ENCODE results near the gene RINL.
"Not testable (repeated sequence)": the region's sequence is repeated elsewhere in the genome, so short reads cannot be mapped to it uniquely, and the experiment has no call there.

Gene RINL

DNA sequence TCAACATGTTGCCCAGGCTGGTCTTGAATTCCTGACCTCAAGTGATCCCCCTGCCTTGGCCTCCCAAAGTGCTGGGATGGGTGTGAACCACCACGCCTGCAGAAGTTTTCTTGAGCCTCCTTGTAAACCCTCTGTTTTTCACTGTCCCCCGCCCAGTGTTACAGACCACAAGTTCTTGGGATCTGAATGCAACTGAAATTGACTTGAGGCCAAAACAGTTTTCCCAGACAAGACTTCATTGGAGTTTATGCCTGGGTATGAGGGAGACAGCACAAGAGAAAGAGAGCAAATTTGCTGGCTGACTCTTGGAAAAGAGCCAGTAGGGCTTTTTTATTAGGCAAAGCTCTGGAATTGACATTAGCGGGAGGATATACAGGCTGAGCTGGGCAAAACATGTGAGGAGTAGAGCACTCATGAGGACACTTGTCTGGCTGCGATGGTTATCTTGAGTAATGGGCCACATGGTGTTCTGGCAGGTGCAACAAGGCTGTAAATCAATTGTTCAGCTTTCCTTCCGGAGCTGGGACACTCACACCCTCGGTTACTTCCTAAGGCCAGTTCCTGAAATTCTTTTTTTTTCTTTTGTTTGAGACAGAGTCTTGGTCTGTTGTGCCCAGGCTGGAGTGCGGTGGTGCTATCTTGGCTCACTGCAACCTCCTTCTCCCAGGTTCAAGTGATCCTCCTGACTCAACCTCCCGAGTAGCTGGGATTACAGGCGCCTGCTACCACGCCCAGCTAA is 15.6 kb downstream of the RINL start:
- Histone ChIP-seq H3K27ac (ENCODE audit: poor library complexity, severe bottlenecking) (peak overlapping the region; percentile 8), H3K4me3 (ENCODE audit: severe bottlenecking) (no peak overlapping the region), H3K36me3 (ENCODE audit: low read depth) (no peaks in the 10 kb centered on the region), H3K9me3 (ENCODE audit: severe bottlenecking) (no peaks in the 10 kb centered on the region), H3K4me1 (ENCODE audit: insufficient read depth, poor library complexity, severe bottlenecking) (peaks cover 2% of the 10 kb centered on the region), H3K27me3 (ENCODE audit: insufficient read depth, poor library complexity, severe bottlenecking) (no peaks in the 10 kb centered on the region)
- TF ChIP-seq, protein P1, sequence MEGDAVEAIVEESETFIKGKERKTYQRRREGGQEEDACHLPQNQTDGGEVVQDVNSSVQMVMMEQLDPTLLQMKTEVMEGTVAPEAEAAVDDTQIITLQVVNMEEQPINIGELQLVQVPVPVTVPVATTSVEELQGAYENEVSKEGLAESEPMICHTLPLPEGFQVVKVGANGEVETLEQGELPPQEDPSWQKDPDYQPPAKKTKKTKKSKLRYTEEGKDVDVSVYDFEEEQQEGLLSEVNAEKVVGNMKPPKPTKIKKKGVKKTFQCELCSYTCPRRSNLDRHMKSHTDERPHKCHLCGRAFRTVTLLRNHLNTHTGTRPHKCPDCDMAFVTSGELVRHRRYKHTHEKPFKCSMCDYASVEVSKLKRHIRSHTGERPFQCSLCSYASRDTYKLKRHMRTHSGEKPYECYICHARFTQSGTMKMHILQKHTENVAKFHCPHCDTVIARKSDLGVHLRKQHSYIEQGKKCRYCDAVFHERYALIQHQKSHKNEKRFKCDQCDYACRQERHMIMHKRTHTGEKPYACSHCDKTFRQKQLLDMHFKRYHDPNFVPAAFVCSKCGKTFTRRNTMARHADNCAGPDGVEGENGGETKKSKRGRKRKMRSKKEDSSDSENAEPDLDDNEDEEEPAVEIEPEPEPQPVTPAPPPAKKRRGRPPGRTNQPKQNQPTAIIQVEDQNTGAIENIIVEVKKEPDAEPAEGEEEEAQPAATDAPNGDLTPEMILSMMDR (IDR thresholded peaks at IDR 0.05; ENCODE audit: poor library complexity, severe bottlenecking): no peak
- ATAC-seq (ENCODE audit: low read depth) (peak; percentile 55), DNase-seq (ENCODE audit: low spot score) (no peak)

DNA sequence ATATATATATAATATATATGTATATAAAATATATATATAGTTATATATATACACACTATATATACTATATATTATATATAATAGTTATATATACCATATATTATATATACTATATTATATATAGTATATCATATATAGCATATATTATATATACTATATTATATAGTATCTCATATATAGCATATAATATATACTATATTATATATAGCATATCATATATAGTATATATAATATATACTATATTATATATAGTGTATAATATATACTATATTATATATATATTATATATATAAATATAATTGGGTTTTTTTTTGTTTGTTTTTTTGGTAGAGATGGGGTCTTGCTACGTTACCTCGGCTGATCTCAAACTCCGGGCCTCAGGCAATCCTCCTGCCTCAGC is 16.7 kb downstream of the RINL start:
- DNase-seq (ENCODE audit: low spot score) (no peak), ATAC-seq (ENCODE audit: low read depth) (no peak)
- no peaks in the 10 kb centered on the region for H3K36me3 ChIP-seq (ENCODE audit: low read depth)
- H3K4me1 ChIP-seq (ENCODE audit: insufficient read depth, poor library complexity, severe bottlenecking): peaks cover 2% of the 10 kb centered on the region
- no peak overlapping the region for H3K4me3 ChIP-seq (ENCODE audit: severe bottlenecking)
- H3K27me3 ChIP-seq (ENCODE audit: insufficient read depth, poor library complexity, severe bottlenecking): no peaks in the 10 kb centered on the region
- TF ChIP-seq, protein P1 (IDR thresholded peaks at IDR 0.05; ENCODE audit: poor library complexity, severe bottlenecking): no peak
- H3K9me3 ChIP-seq (ENCODE audit: severe bottlenecking): no peaks in the 10 kb centered on the region
- H3K27ac ChIP-seq (ENCODE audit: poor library complexity, severe bottlenecking): no peak overlapping the region

DNA sequence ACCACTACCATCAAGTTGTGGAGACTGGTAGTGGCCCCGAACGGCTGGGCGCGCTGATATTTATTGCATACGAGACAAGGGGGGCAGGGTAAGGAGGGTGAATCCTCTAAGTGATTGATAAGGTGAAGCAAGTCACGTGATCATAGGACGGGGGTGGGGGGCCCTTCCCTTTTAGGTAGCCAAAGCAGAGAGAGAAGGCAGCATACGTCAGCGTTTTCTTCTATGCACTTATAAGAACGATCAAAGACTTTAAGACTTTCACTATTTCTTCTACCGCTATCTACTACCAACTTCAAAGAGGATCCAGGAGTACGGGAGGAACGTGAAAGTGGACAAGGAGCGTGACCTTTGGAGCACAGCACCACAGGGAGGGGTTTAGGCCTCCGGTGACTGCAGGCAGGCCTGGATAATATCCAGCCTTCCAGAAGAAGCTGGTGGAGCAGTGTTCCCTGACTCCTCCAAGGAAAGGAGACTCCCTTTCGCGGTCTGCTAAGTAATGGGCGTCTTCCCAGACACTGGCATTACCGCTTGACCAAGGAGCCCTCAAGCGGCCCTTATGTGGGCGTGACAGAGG is 18.4 kb downstream of the RINL start:
- not testable (repeated sequence) for H3K27me3 ChIP-seq (ENCODE audit: insufficient read depth, poor library complexity, severe bottlenecking); H3K4me3 ChIP-seq (ENCODE audit: severe bottlenecking); DNase-seq (ENCODE audit: low spot score); H3K36me3 ChIP-seq (ENCODE audit: low read depth); H3K9me3 ChIP-seq (ENCODE audit: severe bottlenecking); H3K27ac ChIP-seq (ENCODE audit: poor library complexity, severe bottlenecking); H3K4me1 ChIP-seq (ENCODE audit: insufficient read depth, poor library complexity, severe bottlenecking); ATAC-seq (ENCODE audit: low read depth)

DNA sequence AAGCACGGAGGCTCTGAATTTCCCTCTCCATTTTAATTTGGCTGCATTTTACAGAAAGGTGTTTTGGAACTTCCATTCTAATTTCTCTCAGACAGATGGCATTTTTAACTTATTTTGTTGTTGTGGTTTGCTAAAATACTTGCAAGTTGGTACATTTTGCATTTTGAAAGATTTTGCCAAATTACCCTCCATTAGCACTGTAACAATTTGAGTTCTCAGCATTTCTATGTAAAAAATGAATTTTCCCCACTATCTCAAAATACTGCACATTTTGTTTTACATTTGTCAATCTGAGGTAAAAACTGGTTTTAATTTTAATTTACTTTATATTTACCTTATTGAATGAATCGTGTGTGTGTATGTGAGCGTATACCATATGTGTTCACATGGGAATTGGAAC is 21.3 kb downstream of the RINL start:
- TF ChIP-seq, protein P1 (IDR thresholded peaks at IDR 0.05; ENCODE audit: poor library complexity, severe bottlenecking): no peak
- Histone ChIP-seq H3K36me3 (ENCODE audit: low read depth) (no peaks in the 10 kb centered on the region), H3K4me1 (ENCODE audit: insufficient read depth, poor library complexity, severe bottlenecking) (no peaks in the 10 kb centered on the region), H3K9me3 (ENCODE audit: severe bottlenecking) (no peaks in the 10 kb centered on the region), H3K4me3 (ENCODE audit: severe bottlenecking) (no peak overlapping the region), H3K27me3 (ENCODE audit: insufficient read depth, poor library complexity, severe bottlenecking) (no peaks in the 10 kb centered on the region), H3K27ac (ENCODE audit: poor library complexity, severe bottlenecking) (no peak overlapping the region)
- ATAC-seq (ENCODE audit: low read depth) (no peak), DNase-seq (ENCODE audit: low spot score) (no peak)

DNA sequence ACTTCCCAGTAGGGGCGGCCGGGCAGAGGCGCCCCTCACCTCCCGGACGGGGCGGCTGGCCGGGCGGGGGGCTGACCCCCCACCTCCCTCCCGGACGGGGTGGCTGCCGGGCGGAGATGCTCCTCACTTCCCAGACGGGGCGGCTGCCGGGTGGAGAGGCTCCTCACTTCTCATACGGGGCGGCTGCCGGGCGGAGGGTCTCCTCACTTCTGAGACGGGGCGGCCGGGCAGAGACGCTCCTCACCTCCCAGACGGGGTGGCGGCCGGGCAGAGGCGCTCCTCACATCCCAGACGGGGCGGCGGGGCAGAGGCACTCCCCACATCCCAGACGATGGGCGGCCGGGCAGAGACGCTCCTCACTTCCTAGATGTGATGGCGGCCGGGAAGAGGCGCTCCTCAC is 22.3 kb downstream of the RINL start:
- not testable (repeated sequence) for H3K9me3 ChIP-seq (ENCODE audit: severe bottlenecking); H3K36me3 ChIP-seq (ENCODE audit: low read depth); ATAC-seq (ENCODE audit: low read depth); H3K4me1 ChIP-seq (ENCODE audit: insufficient read depth, poor library complexity, severe bottlenecking); DNase-seq (ENCODE audit: low spot score); H3K4me3 ChIP-seq (ENCODE audit: severe bottlenecking); H3K27ac ChIP-seq (ENCODE audit: poor library complexity, severe bottlenecking); H3K27me3 ChIP-seq (ENCODE audit: insufficient read depth, poor library complexity, severe bottlenecking)

DNA sequence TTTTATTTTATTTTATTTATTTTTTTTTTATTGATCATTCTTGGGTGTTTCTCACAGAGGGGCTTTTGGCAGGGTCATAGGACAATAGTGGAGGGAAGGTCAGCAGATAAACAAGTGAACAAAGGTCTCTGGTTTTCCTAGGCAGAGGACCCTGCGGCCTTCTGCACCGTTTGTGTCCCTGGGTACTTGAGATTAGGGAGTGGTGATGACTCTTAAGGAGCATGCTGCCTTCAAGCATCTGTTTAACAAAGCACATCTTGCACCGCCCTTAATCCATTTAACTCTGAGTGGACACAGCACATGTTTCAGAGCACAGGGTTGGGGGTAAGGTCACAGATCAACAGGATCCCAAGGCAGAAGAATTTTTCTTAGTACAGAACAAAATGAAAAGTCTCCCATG is 23.1 kb downstream of the RINL start:
- H3K9me3 ChIP-seq (ENCODE audit: severe bottlenecking); ATAC-seq (ENCODE audit: low read depth); H3K27ac ChIP-seq (ENCODE audit: poor library complexity, severe bottlenecking): not testable (repeated sequence)

More for the DNA sequence above, 23.1 kb downstream of the RINL start:
- not testable (repeated sequence) for H3K36me3 ChIP-seq (ENCODE audit: low read depth); H3K4me1 ChIP-seq (ENCODE audit: insufficient read depth, poor library complexity, severe bottlenecking); DNase-seq (ENCODE audit: low spot score); H3K4me3 ChIP-seq (ENCODE audit: severe bottlenecking); H3K27me3 ChIP-seq (ENCODE audit: insufficient read depth, poor library complexity, severe bottlenecking)
